ENCODE measurements around the gene LAMA4. TPM values are rescaled to one million over a fixed set of nuclear protein-coding genes. Genes with fewer than 3 reads are reported as not detected.

LAMA4 gene
- total and polyA plus RNA-seq, 2 of the 13 experiments (the other 11 are each of a cell fraction or from before 2014, with no cell fraction given): not detected

GRCh38 chr6:112061605-112062004, 192.8 kb downstream of the LAMA4 start (continued):
- no peak for TF ChIP-seq ZNF646 (CRISPR knock-in tag; IDR thresholded peaks at IDR 0.05)
- no peak for TF ChIP-seq HNRNPL (IDR thresholded peaks at IDR 0.05; ENCODE audit: low read depth, low read length)
- TF ChIP-seq TEF (CRISPR knock-in tag; IDR thresholded peaks at IDR 0.05): no peak
- no peak for TF ChIP-seq LRRFIP1 (CRISPR knock-in tag; conservative IDR thresholded peaks at IDR 0.05)
- TF ChIP-seq GABPA (IDR thresholded peaks at IDR 0.05; ENCODE audit: low read depth, low read length): no peak
- no peak for TF ChIP-seq GABPA (CRISPR knock-in tag; IDR thresholded peaks at IDR 0.05; ENCODE audit: low read depth)
- TF ChIP-seq HNF1A (IDR thresholded peaks at IDR 0.05; ENCODE audit: low read depth): no peak
- TF ChIP-seq HNF1A (CRISPR knock-in tag; IDR thresholded peaks at IDR 0.05; ENCODE audit: borderline replicate concordance): no peak
- TF ChIP-seq ZSCAN29 (CRISPR knock-in tag; conservative IDR thresholded peaks at IDR 0.05): no peak
- TF ChIP-seq THAP11 (CRISPR knock-in tag; IDR thresholded peaks at IDR 0.05): no peak
